Osteocyte (in vitro differentiated cells): ENCODE results near the gene FBXL7. TPM values are rescaled to one million over a fixed set of nuclear protein-coding genes. Genes with fewer than 3 reads are reported as not detected.

Experiments
- DNase-seq: peaks from one replicate; pipeline ENCODE4 v3.0.0; 2021; ENCODE audit warnings: mixed read lengths; ENCODE audit not compliant: unreplicated experiment; ENCODE audit errors: extremely low spot score
- H3K27ac Mint-ChIP-seq: one replicate; pipeline ENCODE4 v1.8.0; 2021; ENCODE audit warnings: mild to moderate bottlenecking, mixed read lengths; ENCODE audit not compliant: unreplicated experiment
- H3K27me3 Mint-ChIP-seq: one replicate; pipeline ENCODE4 v1.8.0; 2021; ENCODE audit warnings: mixed read lengths; ENCODE audit not compliant: unreplicated experiment
- H3K36me3 Mint-ChIP-seq: one replicate; pipeline ENCODE4 v1.8.0; 2021; ENCODE audit warnings: mixed read lengths; ENCODE audit not compliant: unreplicated experiment
- H3K4me1 Mint-ChIP-seq: one replicate; pipeline ENCODE4 v1.8.0; 2021; ENCODE audit warnings: mixed read lengths; ENCODE audit not compliant: unreplicated experiment
- H3K4me3 Mint-ChIP-seq: one replicate; pipeline ENCODE4 v1.8.0; 2021; ENCODE audit warnings: mild to moderate bottlenecking, moderate library complexity, mixed read lengths; ENCODE audit not compliant: unreplicated experiment
- H3K9me3 Mint-ChIP-seq: one replicate; pipeline ENCODE4 v1.8.0; 2021; ENCODE audit warnings: mixed read lengths; ENCODE audit not compliant: unreplicated experiment
- CTCF ChIP-seq: fragments of 200-600 bp; sonication (generic); IDR thresholded peaks from 2 replicates; pipeline ENCODE4 v1.5.0; 2021; ENCODE audit warnings: antibody characterized with exemption, mild to moderate bottlenecking, moderate library complexity
- total RNA-seq: library from RNA; stranded (reverse); gene quantifications from 2 replicates; pipeline ENCODE4 v1.2.1, GENCODE V29; 2021

The FBXL7 gene
- total RNA-seq, 1 donor from 2014 or later: 28.4 TPM

- no peak for TF ChIP-seq CTCF
- Mint-ChIP-seq H3K4me3 (no peak overlapping the region), H3K4me1 (no peaks in the 10 kb centered on the region), H3K27ac (no peak overlapping the region), H3K9me3 (no peaks in the 10 kb centered on the region), H3K27me3 (no peaks in the 10 kb centered on the region), H3K36me3 (peaks cover 30% of the 10 kb centered on the region)
- DNase-seq: no peak
Observed at GRCh38 chr5:15932066-15932465, 432.1 kb downstream of the FBXL7 start.

DNA sequence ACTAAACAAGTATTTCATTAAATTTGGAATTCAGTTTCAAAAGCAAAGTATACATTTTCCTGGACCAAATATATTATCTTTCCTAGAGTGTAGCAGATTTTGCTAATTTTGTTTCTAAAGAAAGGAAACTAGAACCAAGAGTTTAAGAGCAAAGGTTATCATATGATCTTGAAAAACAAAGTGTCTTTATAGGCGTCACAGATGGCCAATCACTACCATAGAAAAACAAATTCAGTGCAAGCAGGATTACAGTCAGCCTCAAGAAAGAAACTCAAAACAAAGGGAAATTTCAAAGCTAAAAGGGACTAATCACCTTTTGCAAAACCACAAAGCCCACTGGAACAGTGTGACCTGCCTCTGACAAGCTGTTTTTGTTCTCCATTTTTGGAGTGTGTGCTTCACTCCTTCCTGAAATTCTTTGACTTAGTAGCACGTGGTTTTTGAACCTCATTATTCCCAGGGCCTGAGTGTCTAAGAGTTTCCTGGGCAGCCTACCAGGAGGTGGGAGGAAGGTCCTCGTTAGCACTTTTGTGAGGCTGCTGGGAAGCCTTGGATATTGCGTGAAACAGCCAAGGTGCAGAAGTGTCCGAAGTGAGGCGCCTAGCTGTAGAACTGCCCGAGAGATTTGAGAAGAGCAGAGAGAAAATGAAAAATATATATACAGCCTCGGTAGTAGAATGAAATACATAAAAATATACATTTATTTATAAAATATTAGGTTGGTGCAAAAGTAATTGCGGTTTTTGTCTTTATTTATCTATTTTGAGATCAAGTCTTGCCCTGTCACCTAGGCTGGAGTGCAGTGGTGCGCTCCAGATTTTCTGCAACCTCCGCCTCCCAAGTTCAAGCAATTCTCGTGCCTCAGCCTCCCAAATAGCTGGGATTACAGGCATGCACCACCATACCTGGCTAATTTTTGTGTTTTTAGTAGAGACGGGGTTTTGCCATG lies 433.6 kb downstream of the FBXL7 start:
- H3K36me3 Mint-ChIP-seq: peaks cover 42% of the 10 kb centered on the region
- no peak for TF ChIP-seq CTCF
- H3K27ac Mint-ChIP-seq: no peak overlapping the region
- no peaks in the 10 kb centered on the region for H3K9me3 Mint-ChIP-seq
- H3K27me3 Mint-ChIP-seq: no peaks in the 10 kb centered on the region
- H3K4me3 Mint-ChIP-seq: no peak overlapping the region
- no peaks in the 10 kb centered on the region for H3K4me1 Mint-ChIP-seq
- no peak for DNase-seq

GRCh38 chr5:15936505-15937245 lies 436.7 kb downstream of the FBXL7 start:
- H3K27me3 Mint-ChIP-seq: no peaks in the 10 kb centered on the region
- DNase-seq: no peak
- peaks cover 52% of the 10 kb centered on the region for H3K36me3 Mint-ChIP-seq
- H3K27ac Mint-ChIP-seq: no peak overlapping the region
- no peak overlapping the region for H3K4me3 Mint-ChIP-seq
- no peak for TF ChIP-seq CTCF
- no peaks in the 10 kb centered on the region for H3K4me1 Mint-ChIP-seq
- H3K9me3 Mint-ChIP-seq: no peaks in the 10 kb centered on the region

DNA sequence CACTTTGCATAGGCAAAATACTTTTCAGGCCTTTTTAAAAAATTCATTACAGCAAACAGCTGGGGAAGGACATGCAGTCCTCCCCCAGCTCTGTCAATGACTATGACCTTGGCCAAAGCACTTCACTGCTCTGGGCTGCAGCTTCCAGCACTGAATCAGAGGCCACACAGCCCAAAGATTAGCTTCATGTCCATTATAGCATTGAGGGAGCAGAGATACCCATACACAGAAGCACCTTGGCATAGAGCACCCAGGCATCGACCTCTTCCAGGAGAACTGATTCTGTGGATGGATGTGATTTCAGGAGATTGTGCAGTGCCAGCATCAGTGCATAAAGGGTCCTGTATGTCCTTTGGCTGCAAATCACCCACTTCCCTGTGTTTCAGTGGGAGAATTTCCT lies 437.7 kb downstream of the FBXL7 start:
- TF ChIP-seq CTCF: no peak
- no peaks in the 10 kb centered on the region for H3K9me3 Mint-ChIP-seq
- no peaks in the 10 kb centered on the region for H3K27me3 Mint-ChIP-seq
- no peak overlapping the region for H3K4me3 Mint-ChIP-seq
- no peak for DNase-seq
- H3K27ac Mint-ChIP-seq: no peak overlapping the region
- peaks cover 54% of the 10 kb centered on the region for H3K36me3 Mint-ChIP-seq
- H3K4me1 Mint-ChIP-seq: no peaks in the 10 kb centered on the region

- Mint-ChIP-seq H3K36me3 (peaks cover 57% of the 10 kb centered on the region), H3K9me3 (no peaks in the 10 kb centered on the region), H3K4me3 (no peak overlapping the region), H3K4me1 (no peaks in the 10 kb centered on the region), H3K27me3 (no peaks in the 10 kb centered on the region), H3K27ac (no peak overlapping the region)
- TF ChIP-seq CTCF: no peak
- no peak for DNase-seq
Observed at GRCh38 chr5:15938186-15938585, 438.2 kb downstream of the FBXL7 start.
